Measurements from ENCODE around the gene CLDN5.

The CLDN5 gene

GRCh38 chr22:19510919-19511341, 13.3 kb downstream of the CLDN5 start:
- H3K36me3 ChIP-seq: peaks cover 50% of the 10 kb centered on the region

GRCh38 chr22:19509923-19510322, 14.3 kb downstream of the CLDN5 start:
- Histone ChIP-seq H3K4me1 (ENCODE audit: control insufficient read depth in 1 of 2, insufficient read depth in 1 of 2, low read depth in 1 of 2, low read length in 1 of 2) (no peaks in the 10 kb centered on the region), H3K27me3 (no peaks in the 10 kb centered on the region), H3K4me3 (ENCODE audit: low read depth in 1 of 2, low read length in 1 of 2) (no peak overlapping the region), H3K27ac (no peak overlapping the region), H3K36me3 (peaks cover 50% of the 10 kb centered on the region), H3K9me3 (no peaks in the 10 kb centered on the region)
- no peak for TF ChIP-seq CTCF (IDR thresholded peaks at IDR 0.05)

More at GRCh38 chr22:19510919-19511341, 13.3 kb downstream of the CLDN5 start:
- Histone ChIP-seq H3K4me1 (ENCODE audit: control insufficient read depth in 1 of 2, insufficient read depth in 1 of 2, low read depth in 1 of 2, low read length in 1 of 2) (no peaks in the 10 kb centered on the region), H3K4me3 (ENCODE audit: low read depth in 1 of 2, low read length in 1 of 2) (no peak overlapping the region), H3K27me3 (no peaks in the 10 kb centered on the region), H3K9me3 (no peaks in the 10 kb centered on the region), H3K27ac (no peak overlapping the region)
- no peak for TF ChIP-seq CTCF (IDR thresholded peaks at IDR 0.05)

- H3K27me3 ChIP-seq: no peaks in the 10 kb centered on the region
- no peak for TF ChIP-seq CTCF (IDR thresholded peaks at IDR 0.05)
- H3K27ac ChIP-seq: no peak overlapping the region
- no peak overlapping the region for H3K4me3 ChIP-seq (ENCODE audit: low read depth in 1 of 2, low read length in 1 of 2)
- H3K36me3 ChIP-seq: peaks cover 45% of the 10 kb centered on the region
- no peaks in the 10 kb centered on the region for H3K4me1 ChIP-seq (ENCODE audit: control insufficient read depth in 1 of 2, insufficient read depth in 1 of 2, low read depth in 1 of 2, low read length in 1 of 2)
- H3K9me3 ChIP-seq: no peaks in the 10 kb centered on the region
Measured at GRCh38 chr22:19509191-19509590, 15.0 kb downstream of the CLDN5 start.

- H3K9me3 ChIP-seq: no peaks in the 10 kb centered on the region
- peaks cover 54% of the 10 kb centered on the region for H3K36me3 ChIP-seq
- no peaks in the 10 kb centered on the region for H3K4me1 ChIP-seq (ENCODE audit: control insufficient read depth in 1 of 2, insufficient read depth in 1 of 2, low read depth in 1 of 2, low read length in 1 of 2)
- no peak for TF ChIP-seq CTCF (IDR thresholded peaks at IDR 0.05)
- no peaks in the 10 kb centered on the region for H3K27me3 ChIP-seq
- no peak overlapping the region for H3K4me3 ChIP-seq (ENCODE audit: low read depth in 1 of 2, low read length in 1 of 2)
- no peak overlapping the region for H3K27ac ChIP-seq
Measured at GRCh38 chr22:19508024-19508776, 16.0 kb downstream of the CLDN5 start.

- H3K36me3 ChIP-seq: peaks cover 48% of the 10 kb centered on the region
- H3K27me3 ChIP-seq: no peaks in the 10 kb centered on the region
- no peaks in the 10 kb centered on the region for H3K4me1 ChIP-seq (ENCODE audit: control insufficient read depth in 1 of 2, insufficient read depth in 1 of 2, low read depth in 1 of 2, low read length in 1 of 2)
- no peak overlapping the region for H3K4me3 ChIP-seq (ENCODE audit: low read depth in 1 of 2, low read length in 1 of 2)
- no peak overlapping the region for H3K27ac ChIP-seq
- H3K9me3 ChIP-seq: no peaks in the 10 kb centered on the region
- TF ChIP-seq CTCF (IDR thresholded peaks at IDR 0.05): no peak
Measured at GRCh38 chr22:19507534-19507861, 16.7 kb downstream of the CLDN5 start.

Measured in neutrophil (primary cell).